Ramos (cell line): ENCODE results near the gene SEC22A.

Experiments
- in situ Hi-C: fragments of 300-500 bp; cut with MboI; formaldehyde crosslinking; loops from one replicate; pipeline ENCODE4 v1.14.3; 2022; ENCODE audit warnings: low sequenced_read_pairs; ENCODE audit not compliant: unreplicated experiment

The SEC22A gene, protein sequence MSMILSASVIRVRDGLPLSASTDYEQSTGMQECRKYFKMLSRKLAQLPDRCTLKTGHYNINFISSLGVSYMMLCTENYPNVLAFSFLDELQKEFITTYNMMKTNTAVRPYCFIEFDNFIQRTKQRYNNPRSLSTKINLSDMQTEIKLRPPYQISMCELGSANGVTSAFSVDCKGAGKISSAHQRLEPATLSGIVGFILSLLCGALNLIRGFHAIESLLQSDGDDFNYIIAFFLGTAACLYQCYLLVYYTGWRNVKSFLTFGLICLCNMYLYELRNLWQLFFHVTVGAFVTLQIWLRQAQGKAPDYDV

DNA sequence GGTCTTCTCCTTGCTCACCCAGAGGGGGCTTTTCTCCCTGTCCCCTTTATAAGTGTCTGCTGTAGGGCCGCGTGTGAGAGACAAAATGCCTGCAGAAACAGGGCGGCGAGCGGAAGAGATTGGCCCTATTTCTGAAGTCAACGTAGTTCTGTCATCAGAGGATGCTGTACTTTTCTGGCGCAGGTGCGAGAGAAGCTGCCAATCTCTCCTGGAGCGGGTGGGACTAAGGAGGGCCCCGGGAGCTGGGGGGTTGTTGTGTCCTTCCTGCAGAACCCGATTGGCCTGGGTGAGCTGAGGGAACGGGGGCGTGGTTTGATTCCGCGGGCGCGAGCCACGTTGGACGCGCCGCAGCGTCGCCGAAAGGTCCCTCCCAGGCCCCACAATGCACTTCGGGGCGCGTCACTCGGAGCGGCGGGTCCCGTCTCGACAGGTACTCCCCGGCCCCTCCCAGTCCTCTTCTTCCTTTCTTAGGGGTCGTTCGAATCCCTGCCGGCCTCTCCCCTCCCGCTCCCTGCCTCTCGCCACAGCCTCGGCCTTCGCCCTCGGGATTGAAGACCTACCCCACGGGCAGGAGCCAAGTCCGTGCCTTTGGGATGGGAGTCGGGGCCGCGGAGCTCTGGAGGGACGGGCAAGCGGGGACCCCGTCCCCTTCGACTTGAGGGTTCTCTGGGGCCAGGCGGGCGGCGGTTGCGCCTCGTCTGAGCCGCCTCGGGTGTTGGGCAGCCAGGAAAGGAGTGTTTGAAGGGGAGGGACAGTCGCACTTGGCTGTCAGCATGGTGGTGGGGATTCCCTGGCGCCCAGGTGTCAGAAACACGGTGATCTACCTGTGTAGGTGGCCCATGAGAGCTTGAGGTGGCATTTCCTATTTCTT lies at the start of gene SEC22A:
Gene SEC22A (plus strand): TSS at position 387 of the 871 bp plus-strand sequence. CDS start 7,275 bp downstream, outside the sequence.
- in situ Hi-C loops, result no loop called here

DNA sequence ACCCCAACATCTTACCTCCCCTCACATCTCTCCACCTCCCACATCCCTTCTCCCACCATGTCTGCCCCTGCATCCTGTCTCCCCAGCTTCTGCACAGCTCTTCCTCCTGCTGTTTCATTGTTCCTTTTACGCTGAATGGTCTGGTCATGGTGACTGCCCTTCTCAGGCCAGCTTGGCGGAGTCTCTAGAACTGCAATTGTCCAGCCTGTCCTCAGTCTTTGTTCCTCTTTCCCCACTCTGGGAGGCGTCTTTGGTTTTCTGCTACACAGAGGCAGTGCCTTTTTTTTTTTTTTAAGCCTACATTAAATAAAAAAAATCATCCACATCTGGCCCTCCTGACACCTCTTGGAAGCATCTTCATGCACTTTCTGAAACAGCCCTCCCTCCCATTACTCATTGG lies 49.1 kb upstream of the SEC22A start:
- in situ Hi-C loops, result no loop called here

DNA sequence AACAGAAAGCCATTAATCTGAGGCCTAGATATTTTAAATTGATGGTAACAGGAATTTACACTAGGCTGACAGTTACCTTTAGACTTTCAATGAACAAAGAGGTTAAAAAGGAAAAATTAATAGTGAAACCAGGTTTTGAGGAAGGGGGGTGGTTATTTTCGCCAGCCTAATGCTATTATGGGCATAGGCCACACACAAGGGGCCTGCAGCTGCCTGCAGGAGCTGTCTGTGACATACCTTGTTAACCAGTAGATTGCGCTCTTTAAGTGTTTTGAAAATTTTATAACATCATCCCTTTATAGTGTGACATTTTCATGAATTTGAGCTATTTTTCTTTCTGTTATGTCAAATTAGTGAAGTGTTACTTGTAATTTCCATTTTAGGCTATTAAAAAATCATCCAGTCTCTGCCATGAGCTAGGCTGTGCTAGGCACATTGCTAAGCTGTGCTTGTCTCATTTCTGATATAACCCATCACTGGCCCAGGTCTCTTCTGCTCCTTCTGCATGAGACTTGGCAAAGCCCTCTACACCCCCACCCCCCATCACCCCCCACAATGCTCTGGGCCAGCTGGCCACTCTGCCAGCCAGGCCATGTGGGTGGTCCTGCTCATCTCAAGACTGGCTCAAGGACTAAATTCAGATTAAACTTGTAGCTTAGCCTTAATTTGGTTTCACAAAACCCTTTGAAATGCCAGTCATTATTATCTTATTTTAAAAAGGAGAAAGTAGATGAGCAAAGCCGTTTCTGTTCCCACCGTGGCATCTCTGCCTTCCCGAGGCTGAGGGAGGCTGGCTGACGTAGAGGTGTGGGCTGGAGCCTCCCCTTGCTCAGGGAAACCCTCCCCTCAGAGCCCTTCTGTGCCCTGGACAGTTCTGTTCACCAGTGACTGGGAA lies 48.4 kb upstream of the SEC22A start:
- in situ Hi-C loops, result no loop called here

DNA sequence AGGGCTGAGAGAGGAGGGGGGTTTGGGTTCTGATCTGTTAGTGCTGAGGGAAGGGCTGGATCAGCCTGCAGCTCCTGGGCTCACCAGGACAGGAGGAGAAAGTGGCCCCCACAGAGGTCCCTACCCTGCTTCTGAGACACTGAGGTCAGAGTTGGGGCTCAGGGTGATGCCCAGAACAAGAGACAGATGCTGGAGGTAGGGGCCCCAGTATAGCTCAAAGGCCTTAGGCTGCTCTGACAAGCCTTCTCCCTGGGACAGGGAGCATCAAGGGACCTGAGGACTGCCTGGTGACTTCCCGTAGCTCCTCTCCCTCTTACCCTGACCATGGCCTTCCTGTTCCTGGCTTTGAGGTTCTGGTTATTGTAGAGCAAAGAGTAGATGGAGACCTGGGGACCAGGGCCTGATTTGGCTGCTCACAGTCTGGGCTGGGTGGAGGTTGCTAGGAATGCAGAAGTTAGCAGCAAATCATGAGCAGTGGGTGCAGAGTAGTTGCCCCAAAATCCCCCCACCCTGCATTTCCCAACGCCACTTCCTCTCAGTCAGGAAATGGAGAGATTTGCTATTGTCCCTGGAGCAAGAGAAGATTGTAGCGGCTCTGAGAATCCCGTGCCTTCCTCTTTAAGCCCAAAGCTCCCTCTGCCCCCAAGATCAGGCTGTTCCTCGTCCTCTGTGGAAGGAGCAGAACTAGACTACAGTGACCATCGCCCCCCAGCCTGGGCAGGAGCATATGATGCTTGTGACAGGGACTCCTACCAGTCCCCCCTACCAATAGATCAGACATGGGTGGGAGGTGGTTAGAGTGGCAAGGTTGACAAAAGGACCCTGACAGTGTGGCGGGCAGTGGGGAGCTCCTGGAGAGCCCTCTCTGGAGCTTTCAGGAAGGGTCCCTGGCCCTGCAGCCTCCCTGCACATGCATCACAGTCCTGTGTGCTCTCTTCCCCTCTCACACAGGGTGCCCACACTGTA lies 47.4 kb upstream of the SEC22A start:
- in situ Hi-C loops, result no loop called here

DNA sequence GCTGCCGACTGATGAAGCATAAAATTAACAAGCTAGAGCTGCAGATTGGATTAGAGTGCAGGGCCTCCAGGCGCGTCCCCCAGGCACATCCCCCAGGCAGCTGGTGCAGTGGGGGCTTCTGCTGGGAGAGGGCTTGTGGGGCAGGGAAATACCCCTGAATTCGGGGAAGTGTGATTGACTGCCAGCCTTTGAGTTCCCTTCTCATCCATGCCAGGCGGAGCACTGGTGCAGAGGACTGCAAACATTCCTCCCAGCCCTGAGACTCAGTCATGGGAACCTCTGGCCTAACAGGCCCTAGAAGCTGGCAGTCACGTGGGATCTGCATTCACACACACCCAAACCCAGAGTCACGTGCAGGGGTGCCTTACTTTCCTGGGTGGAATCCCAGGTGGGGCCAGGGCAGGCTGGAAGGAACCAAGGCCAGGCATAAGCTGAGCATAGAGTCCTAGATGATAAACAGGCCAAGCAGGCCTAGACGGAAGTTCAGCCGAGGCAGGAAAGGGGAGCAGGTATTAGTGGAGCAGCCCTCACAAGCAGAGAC lies 46.2 kb upstream of the SEC22A start:
- in situ Hi-C loops, result no loop called here

DNA sequence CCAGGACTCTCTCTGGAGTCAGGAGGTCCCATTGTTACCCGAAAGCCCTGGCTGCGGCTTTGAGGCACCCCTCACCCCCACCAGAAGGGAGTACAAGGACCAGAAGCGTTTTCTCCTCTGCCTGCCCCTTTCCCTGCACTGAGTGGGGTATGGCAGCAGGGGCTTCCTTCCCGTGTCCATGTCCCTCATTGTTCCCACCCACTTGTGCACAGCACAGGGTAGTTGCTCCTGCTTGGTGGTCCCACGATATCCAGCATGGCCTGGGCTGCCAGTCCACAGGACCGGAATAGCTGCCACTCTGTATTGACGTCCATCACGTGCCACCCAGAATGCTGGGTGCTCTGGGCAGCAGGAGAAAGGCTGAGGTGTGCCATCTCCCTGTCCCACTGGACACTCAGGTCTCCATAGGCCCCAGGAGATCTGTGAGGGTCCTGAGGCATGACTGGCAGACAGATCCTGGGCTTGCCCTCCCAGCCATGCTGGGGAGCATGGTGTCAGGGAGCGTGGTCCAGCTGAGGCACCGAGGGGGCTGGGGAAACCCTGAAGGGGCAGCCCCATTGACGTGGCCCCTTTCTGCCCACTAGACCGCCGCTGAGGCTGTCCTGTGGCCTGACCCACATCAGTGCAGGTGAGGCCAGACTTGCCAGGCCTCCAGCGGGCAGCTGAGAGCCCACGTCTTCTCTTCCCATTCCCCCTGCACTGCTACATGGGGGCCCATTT lies 45.3 kb upstream of the SEC22A start:
- in situ Hi-C loops, result no loop called here

DNA sequence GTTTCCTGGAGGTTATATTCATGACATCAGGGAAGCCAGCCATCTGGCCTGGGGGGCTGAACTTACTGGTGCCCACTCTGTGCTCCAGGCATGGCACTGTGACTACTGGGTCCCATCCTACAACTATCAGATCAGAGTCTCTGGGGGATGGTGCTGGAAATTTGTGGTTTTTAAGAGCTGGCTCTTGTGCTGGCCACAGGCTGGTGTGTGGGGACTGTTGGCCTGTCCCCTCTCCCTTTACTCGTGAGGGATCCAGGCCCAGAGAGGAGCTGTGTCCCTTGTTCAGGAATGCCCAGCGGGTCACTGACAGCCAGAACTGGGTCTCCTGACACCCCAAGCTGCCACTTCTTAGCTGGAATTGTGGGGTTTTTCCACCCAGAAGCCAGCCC lies 44.5 kb upstream of the SEC22A start:
- in situ Hi-C loops, result no loop called here

DNA sequence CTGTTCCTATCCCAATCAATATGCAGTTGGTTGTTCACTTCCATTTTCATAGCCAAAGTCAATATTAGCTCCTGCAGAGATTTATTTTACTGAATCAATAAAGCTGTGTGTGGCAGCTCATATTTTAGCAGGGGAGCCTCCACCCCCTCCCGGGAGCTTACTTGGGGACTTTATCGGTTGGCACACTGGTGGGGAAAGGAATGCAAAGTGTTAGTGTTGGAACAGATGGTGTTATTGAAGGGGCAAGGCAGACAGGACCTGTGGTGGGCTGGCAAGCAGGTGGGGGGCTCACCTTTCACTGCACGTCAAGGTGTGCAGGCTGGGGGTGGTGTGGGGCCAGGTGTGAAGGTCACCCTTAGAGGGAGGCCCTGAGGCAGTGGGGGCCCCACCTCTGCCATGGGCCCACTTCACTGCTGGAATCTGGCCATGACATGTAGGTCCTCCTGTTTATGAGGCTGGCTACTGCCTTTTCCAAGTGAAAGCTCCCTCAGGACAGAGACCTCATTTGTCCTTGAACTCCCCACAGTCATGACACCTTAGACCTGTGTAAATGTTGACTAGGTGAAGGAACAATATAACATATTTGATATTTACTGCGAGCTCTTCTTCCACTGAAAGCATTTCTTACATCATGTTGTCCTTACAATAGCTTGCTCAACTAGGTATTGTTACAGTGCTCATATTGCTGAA lies 44.0 kb upstream of the SEC22A start:
- in situ Hi-C loops, result no loop called here

DNA sequence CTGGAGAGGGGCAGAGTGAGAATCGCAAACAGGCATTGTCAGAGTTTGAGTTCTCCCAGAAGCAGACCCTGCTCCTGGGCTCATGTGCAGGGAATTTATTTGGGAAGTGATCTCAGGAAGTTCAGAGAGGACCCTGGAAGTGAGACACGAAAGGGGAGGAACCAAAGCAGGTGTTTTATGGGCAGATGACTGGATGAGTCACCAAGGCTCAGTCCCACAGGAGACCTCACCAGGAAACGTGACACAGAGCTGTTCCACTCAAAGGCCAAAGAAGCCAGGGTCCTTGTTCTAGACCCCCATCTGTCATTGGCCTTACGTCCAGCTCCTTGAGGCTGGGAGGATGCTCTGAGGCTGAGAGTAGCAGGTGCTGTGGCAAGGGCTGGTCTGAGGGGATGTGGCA lies 43.4 kb upstream of the SEC22A start:
- in situ Hi-C loops, result no loop called here

DNA sequence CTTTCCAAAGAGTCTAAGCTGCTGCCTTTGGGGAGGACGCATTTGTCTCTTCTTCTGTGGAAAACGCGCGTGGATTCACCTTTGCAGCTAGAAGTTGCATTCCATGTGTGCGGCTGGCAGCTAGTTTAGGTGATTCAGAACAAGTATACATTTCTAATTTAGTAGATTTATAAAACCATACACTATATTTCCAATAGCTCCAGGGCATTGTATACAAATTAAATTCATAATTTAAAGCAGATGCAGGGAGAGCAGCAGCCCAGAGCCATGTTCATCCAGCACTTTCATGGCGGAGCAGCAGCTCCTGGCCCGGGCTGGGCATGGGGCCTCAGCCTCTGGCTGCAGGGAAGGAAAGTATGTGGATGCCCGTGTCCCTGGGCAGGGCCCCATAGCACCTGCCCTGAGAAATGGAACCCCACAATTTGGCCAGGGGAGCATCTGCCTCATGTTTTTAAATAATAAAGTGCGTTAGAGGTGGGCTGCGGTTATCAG lies 42.8 kb upstream of the SEC22A start:
- in situ Hi-C loops, result no loop called here

DNA sequence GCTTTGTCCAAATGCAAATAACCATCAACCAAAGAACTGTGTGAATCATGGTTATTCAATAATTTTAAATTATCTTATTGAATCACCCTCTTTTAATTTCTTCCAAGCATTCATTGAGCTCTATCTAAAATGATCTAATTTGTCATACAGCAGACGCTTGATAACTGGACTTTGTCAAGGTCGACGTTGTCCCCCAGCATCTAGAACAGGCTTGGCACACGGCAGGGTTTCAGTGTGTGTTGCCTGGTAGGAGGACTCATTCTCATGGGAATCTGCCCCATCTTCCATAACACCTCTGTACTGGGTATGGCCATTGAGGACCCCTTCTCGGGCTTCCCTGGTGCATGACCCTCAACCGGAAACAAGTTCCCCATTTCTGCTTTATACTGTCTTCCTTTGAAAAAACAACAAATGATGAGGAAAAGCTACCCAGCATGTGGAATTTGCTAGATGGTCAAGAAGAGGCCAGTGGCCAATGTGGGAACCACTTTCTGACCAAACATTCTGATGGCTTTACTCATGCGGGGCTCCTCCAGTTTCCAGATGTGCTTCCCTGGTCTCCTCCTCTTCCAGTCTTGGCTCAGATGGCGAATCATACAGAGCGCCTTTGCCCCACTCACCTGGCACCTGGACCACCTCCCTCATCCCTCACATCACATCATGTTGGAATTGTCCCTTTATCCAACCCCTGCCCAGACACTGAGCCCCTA lies 41.7 kb upstream of the SEC22A start:
- in situ Hi-C loops, result no loop called here

DNA sequence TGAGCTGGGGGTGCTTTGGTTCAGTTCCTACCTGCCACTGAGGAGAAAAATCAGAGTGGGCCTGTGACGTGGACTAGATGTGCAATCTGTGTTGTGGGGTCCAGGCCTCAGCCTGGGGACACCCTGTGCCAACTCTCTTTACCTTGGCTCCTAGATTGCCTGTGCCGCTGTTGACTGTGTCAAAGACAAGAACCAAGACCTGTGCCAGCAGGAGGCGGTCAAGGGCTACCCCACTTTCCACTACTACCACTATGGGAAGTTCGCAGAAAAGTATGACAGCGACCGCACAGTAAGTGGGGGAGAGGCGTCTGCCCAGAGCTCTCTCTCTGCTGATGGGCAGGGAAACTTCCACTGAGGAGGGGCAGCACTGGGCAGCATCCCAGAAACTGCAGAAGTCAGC lies 40.6 kb upstream of the SEC22A start:
- in situ Hi-C loops, result no loop called here

DNA sequence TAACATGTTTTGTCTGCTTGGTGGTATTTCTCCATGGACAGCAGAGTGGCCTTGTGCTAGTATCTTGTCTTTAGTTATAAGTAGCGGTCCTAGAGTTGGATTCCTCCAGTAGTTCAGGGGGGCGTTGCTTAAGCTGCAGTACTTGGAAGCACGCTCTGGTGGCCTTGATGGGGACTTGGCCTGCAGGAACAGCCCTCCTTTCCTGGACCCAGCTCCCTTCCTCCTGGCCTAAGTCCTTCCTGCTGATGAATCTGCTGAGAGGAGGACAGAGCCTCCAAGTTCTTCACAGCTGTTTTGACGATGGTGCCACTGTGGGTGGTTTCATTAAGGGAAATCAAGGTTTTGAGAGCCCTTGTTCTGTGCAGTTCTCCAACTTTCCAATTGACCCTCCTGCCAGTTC lies 38.6 kb upstream of the SEC22A start:
- in situ Hi-C loops, result no loop called here

DNA sequence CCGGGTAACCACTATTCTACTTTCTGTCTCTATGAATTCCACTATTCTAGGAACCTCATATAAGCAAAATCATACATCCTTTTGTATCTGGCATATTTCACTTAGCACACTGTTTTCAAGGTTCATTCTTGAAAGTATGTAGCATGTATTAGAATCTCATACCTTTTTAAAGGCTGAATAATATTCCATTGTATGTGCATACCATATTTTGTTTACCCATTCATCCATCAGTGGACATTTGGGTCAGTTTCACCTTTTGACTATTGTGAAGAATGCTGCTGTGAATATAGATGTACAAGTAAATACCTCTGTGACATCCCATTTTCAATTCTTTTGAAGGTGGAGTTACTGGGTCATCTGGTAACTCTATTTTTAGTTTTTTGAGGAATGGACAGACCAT lies 36.6 kb upstream of the SEC22A start:
- in situ Hi-C loops, result no loop called here

DNA sequence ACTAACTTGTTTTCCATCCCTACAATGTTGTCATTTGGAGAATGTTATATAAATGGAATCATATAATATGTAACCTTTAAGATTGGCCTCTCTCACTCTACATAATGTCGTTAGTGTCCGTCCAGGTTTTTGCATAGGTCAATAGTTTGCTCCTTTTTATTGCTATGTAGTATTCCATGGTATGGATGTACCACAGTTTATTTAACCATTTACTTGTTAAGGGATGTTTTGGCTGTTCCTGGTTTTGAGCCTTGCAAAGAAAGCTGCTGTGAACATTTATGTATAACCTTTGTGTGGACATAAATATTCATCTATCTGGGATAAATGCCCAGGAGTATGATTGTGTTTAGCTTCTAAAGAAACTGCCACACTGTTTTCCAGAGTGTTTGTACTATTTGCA lies 34.1 kb upstream of the SEC22A start:
- in situ Hi-C loops, result no loop called here

DNA sequence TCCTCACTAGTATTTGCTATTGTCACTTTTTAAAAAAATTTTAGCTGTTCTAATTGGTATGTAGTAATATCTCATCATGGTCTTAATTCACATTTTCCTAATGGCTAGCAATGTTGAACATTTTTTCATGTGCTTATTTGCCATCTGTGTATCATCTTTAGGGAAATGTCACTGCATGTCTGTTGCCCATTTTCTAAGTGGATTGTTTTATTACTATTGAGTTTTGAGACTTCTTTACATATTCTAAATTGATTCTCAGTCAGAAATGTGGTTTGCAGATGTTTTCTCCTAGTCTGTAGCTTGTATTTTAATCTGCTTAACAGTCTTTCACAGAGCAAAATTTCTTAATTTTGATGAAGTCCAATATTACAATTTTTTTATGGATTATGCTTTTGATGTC lies 33.6 kb upstream of the SEC22A start:
- in situ Hi-C loops, result no loop called here

DNA sequence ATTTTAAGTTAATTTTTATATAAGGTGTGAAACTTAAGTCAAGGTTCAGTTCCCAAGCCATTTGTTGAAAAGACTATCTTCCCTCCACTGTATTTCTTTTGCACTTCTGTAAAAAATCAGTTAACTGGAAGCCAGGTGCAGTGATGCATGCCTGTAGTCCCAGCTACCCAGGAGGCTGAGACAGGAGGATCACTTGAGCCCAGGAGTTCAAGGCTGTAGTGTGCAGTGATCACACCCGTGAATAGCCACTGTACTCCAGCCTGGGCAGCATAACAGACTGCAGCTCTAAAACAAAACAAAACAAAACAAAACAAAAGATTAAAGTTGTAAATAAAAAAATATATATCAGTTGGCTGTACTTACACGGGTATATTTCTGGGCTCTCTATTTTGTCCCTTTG lies 33.1 kb upstream of the SEC22A start:
- in situ Hi-C loops, result no loop called here
